ENCODE data around the gene PGAM2.

DNA sequence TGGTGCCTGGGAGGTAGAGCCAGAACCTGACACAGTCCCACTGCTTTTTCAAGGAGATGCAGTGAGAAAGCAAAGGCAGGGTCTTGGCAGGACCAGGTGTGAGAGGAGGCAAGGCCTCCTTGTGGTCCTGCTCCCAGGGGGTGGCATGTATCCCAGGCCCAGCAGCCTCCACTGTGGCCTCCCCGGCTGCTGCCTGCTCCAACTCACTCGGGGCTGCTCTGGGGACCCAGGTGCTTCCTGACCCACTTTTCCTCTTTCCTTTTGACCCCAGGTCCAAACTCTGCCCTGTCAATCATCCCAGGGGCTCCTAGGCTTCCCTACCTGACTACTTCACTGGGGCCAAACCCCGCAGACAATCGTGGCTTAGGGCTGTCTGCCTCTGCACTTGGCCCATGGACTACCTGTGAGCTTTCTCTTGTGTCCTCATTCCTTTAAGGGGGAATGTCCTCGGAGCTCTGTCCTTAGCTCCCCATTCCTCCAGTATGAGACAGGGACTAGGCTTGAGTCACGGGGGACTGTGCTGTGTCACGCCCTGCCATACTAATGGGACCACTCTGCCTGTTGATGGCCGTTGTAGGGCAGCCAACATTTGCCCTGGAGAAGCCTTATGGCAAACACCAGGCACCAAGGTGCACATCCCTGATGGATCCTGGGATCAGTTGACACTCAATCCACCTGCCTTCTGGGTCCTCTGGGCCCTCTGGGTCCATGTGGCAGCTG, 37.6 kb upstream of the PGAM2 start:
- TF ChIP-seq EZH2phosphoT487 (IDR thresholded peaks at IDR 0.05; ENCODE audit: insufficient read depth, low read depth) (no peak), EZH2 (IDR thresholded peaks at IDR 0.05; ENCODE audit: insufficient read depth, poor library complexity, severe bottlenecking) (no peak)
